CD4-positive, alpha-beta T cell (primary cell): ENCODE results near the gene D2HGDH. TPM values are rescaled to one million over a fixed set of nuclear protein-coding genes. Genes with fewer than 3 reads are reported as not detected.

Experiments used
- ATAC-seq: fragments of 200-7000 bp; cut with Tn5 transposase; one replicate; pipeline ENCODE4 v1.10.0; 2022; ENCODE audit warnings: mild to moderate bottlenecking; ENCODE audit not compliant: poor library complexity
- CTCF ChIA-PET: fragments of 350-600 bp; sonication (Branson Sonifier 250); formaldehyde crosslinking; loops from one replicate; lab custom pipeline; 2021; ENCODE audit warnings: antibody characterized with exemption, inconsistent platforms; lab: Charles Lee
- POLR2A ChIA-PET: fragments of 350-600 bp; sonication (Branson Sonifier 250); formaldehyde crosslinking; loops from one replicate; lab custom pipeline; 2021; ENCODE audit warnings: antibody characterized with exemption, inconsistent platforms; lab: Charles Lee
- DNase-seq, 14 experiments: peaks; one replicate each; pipeline ENCODE4 v3.0.0-alpha.2; 2013 to 2020; ENCODE audit warnings: mixed read lengths in 2 of 14
- H3K27ac ChIP-seq, 2 donors: one replicate each; pipeline versions ENCODE4 v1.5.1 to v1.7.0; 2013; ENCODE audit warnings: low read length in 2 of 2, low read depth in 1 of 2, mild to moderate bottlenecking in 1 of 2
- H3K27me3 ChIP-seq, 2 experiments: 1 replicate in 1 of 2; 2 replicates in 1 of 2; pipeline versions ENCODE4 v1.6.1 to v1.7.0; 2013; ENCODE audit warnings: low read length in 2 of 2, control low read depth in 1 of 2, mild to moderate bottlenecking in 1 of 2, moderate library complexity in 1 of 2; ENCODE audit not compliant: insufficient read depth in 2 of 2, control insufficient read depth in 1 of 2
- H3K36me3 ChIP-seq: one replicate; pipeline ENCODE4 v1.6.1; 2013; ENCODE audit warnings: low read length, control low read depth; ENCODE audit not compliant: insufficient read depth
- H3K4me1 ChIP-seq: one replicate; pipeline ENCODE4 v1.6.1; 2013; ENCODE audit warnings: low read length, control low read depth; ENCODE audit not compliant: insufficient read depth
- H3K4me3 ChIP-seq: one replicate; pipeline ENCODE4 v1.5.1; 2013; ENCODE audit warnings: mild to moderate bottlenecking, low read length, moderate library complexity
- H3K9me3 ChIP-seq, 2 experiments: 1 replicate in 1 of 2; 2 replicates in 1 of 2; pipeline versions ENCODE4 v1.6.1 to v1.7.0; 2013; ENCODE audit warnings: low read length in 2 of 2, mild to moderate bottlenecking in 2 of 2, control low read depth in 1 of 2, moderate library complexity in 1 of 2; ENCODE audit not compliant: control insufficient read depth in 1 of 2, insufficient read depth in 1 of 2
- H3K27ac Mint-ChIP-seq: one replicate; pipeline ENCODE4 v1.8.0; 2020; ENCODE audit warnings: mixed read lengths
- H3K27me3 Mint-ChIP-seq: one replicate; pipeline ENCODE4 v1.8.0; 2021; ENCODE audit warnings: mixed read lengths
- H3K36me3 Mint-ChIP-seq: one replicate; pipeline ENCODE4 v1.8.0; 2021; ENCODE audit warnings: low read depth, mixed read lengths
- H3K4me1 Mint-ChIP-seq: one replicate; pipeline ENCODE4 v1.8.0; 2021; ENCODE audit warnings: low read depth, mixed read lengths
- H3K4me3 Mint-ChIP-seq: one replicate; pipeline ENCODE4 v1.8.0; 2020; ENCODE audit warnings: mild to moderate bottlenecking, mixed read lengths
- H3K9me3 Mint-ChIP-seq: one replicate; pipeline ENCODE4 v1.8.0; 2020; ENCODE audit warnings: mixed read lengths
- CTCF ChIP-seq: fragments of 200-600 bp; IDR thresholded peaks from one replicate; pipeline ENCODE4 v1.8.0; 2022; ENCODE audit warnings: antibody characterized with exemption, mild to moderate bottlenecking
- intact Hi-C, 2 experiments: fragments of 100-400 bp; cut with DNase I in 1 of 2; cut with micrococcal nuclease in 1 of 2; formaldehyde crosslinking; loops; one replicate each; pipeline versions ENCODE4 v1.15.1 to v1.9.0; 2023 to 2025; cut with DNase I, micrococcal nuclease
- total RNA-seq, 174 experiments: library from RNA in 2 of 174; stranded (reverse) in 2 of 174; gene quantifications; one replicate each; pipeline ENCODE4 v1.2.3 and lab custom pipeline; 2021 to 2026

Gene D2HGDH
- total RNA-seq, 2 experiments from 2014 or later, result 27.6 to 30.6 TPM

GRCh38 chr2:241763551-241764274, 29.3 kb downstream of the D2HGDH start:
- no peak for TF ChIP-seq CTCF
- H3K4me3 Mint-ChIP-seq, result peak overlapping the region; percentile 7
- peaks cover 27% of the 10 kb centered on the region for H3K36me3 Mint-ChIP-seq
- ChIA-PET POLR2A (interaction anchor here (1.1 to 1.4 kb wide), 2 partner anchors 23 to 96 kb away, joined by 3 to 5 read pairs; no protein-coding TSS in a partner anchor), CTCF (interaction anchor here (1.6 to 2.3 kb wide), 3 partner anchors 25 to 62 kb away, joined by 6 to 7 read pairs (median 6); partner anchors contain the start of genes D2HGDH and ING5)
- peaks cover 3% of the 10 kb centered on the region for H3K9me3 Mint-ChIP-seq
- Histone ChIP-seq H3K4me1 (peaks cover 61% of the 10 kb centered on the region), H3K4me3 (peak overlapping the region; percentile 26), H3K9me3 (peaks cover 0 to 9% of the 10 kb centered on the region in 2 experiments), H3K27ac (peak overlapping the region; percentile 21 to 32), H3K36me3 (peaks cover 6% of the 10 kb centered on the region), H3K27me3 (no peaks in the 10 kb centered on the region)
- H3K4me1 Mint-ChIP-seq, result peaks cover 13% of the 10 kb centered on the region
- H3K27me3 Mint-ChIP-seq, result no peaks in the 10 kb centered on the region
- H3K27ac Mint-ChIP-seq, result peak overlapping the region; percentile 85
- intact Hi-C loops, result no loop called here
- DNase-seq, result peak in 4 of 14 experiments; percentile 5 to 64 (median 58)
- peak; percentile 26 for ATAC-seq

GRCh38 chr2:241764275-241765241, 30.1 kb downstream of the D2HGDH start:
- CTCF ChIA-PET, result interaction anchor here (2.3 kb wide), 1 partner anchor 24 kb away, joined by 7 read pairs; no protein-coding TSS in a partner anchor
- no peak overlapping the region for H3K4me3 Mint-ChIP-seq
- peak overlapping the region; percentile 85 for H3K27ac Mint-ChIP-seq
- no peaks in the 10 kb centered on the region for H3K27me3 ChIP-seq
- H3K27ac ChIP-seq, result no peak overlapping the region
- ATAC-seq (no peak), DNase-seq (peak in 3 of 14 experiments; percentile 2 to 20 (median 9))
- no peak for TF ChIP-seq CTCF
- peaks cover 3% of the 10 kb centered on the region for H3K9me3 Mint-ChIP-seq
- no peak overlapping the region for H3K4me3 ChIP-seq
- POLR2A ChIA-PET, result no interaction called here
- H3K27me3 Mint-ChIP-seq, result no peaks in the 10 kb centered on the region
- H3K4me1 Mint-ChIP-seq, result peaks cover 13% of the 10 kb centered on the region
- H3K36me3 Mint-ChIP-seq, result peaks cover 21% of the 10 kb centered on the region
- H3K9me3 ChIP-seq, result peaks cover 0 to 9% of the 10 kb centered on the region in 2 experiments
- peaks cover 6% of the 10 kb centered on the region for H3K36me3 ChIP-seq
- intact Hi-C loops, result no loop called here
- H3K4me1 ChIP-seq, result peaks cover 53% of the 10 kb centered on the region

GRCh38 chr2:241767464-241768250, 33.2 kb downstream of the D2HGDH start:
- Mint-ChIP-seq H3K36me3 (peaks cover 4% of the 10 kb centered on the region), H3K9me3 (no peaks in the 10 kb centered on the region), H3K27me3 (no peaks in the 10 kb centered on the region), H3K4me3 (no peak overlapping the region), H3K27ac (no peak overlapping the region), H3K4me1 (peaks cover 20% of the 10 kb centered on the region)
- Histone ChIP-seq H3K27ac (no peak overlapping the region), H3K27me3 (no peaks in the 10 kb centered on the region), H3K4me3 (no peak overlapping the region), H3K36me3 (no peaks in the 10 kb centered on the region), H3K9me3 (no peaks in the 10 kb centered on the region), H3K4me1 (peaks cover 35% of the 10 kb centered on the region)
- DNase-seq (peak in 3 of 14 experiments; percentile 1 to 32 (median 22)), ATAC-seq (no peak)
- CTCF ChIA-PET, result no interaction called here
- POLR2A ChIA-PET, result no interaction called here
- TF ChIP-seq CTCF, result no peak
- intact Hi-C loops, result no loop called here
